ENCODE data around the gene ATP8B4.

DNA sequence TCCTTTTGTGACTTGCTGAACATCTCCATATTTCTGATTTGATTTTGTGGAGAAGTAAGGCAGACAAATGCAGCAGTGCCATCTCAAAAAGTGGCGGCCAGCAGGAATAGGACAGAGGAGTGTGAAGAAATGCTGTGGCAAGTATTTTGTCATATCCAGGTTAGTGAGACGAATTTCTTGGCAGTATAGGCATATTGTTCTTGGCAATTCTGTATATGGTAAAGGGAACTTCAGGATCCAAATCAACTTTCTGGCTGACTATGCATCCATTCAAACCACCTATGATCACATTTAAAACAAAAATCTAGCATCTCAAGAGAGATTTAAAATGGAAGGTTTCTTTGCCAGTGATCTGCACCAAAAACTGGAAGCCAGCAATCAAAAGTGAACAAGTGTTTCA is 270.2 kb downstream of the ATP8B4 start:
- TF ChIP-seq, protein P1, sequence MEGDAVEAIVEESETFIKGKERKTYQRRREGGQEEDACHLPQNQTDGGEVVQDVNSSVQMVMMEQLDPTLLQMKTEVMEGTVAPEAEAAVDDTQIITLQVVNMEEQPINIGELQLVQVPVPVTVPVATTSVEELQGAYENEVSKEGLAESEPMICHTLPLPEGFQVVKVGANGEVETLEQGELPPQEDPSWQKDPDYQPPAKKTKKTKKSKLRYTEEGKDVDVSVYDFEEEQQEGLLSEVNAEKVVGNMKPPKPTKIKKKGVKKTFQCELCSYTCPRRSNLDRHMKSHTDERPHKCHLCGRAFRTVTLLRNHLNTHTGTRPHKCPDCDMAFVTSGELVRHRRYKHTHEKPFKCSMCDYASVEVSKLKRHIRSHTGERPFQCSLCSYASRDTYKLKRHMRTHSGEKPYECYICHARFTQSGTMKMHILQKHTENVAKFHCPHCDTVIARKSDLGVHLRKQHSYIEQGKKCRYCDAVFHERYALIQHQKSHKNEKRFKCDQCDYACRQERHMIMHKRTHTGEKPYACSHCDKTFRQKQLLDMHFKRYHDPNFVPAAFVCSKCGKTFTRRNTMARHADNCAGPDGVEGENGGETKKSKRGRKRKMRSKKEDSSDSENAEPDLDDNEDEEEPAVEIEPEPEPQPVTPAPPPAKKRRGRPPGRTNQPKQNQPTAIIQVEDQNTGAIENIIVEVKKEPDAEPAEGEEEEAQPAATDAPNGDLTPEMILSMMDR (conservative IDR thresholded peaks at IDR 0.05; ENCODE audit: low read length) = no peak
- TF ChIP-seq EZH2phosphoT487 (IDR thresholded peaks at IDR 0.05; ENCODE audit: borderline replicate concordance) = no peak

All from Loucy (cell line).